Measurements from ENCODE around the gene ANKZF1.

DNA sequence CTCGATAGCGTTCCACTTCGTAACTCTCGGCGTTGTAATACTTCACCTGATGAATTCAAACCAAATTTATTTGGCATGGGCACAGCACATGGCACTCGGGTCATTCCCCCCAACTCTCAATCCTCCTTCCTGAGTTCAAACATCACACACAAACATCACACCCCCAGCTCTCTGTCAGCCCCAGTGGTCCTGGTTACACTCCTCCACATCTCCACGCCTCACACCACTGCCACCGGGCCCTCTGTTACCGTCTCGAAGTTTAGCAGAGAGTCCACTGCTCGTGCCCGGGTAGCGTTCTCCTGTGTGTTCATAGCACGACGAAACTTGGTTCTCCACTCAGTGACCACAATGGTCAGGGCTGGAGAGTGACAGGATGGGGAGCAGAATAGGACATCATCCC lies 15.5 kb upstream of the ANKZF1 start:
- TF ChIP-seq, protein P1, sequence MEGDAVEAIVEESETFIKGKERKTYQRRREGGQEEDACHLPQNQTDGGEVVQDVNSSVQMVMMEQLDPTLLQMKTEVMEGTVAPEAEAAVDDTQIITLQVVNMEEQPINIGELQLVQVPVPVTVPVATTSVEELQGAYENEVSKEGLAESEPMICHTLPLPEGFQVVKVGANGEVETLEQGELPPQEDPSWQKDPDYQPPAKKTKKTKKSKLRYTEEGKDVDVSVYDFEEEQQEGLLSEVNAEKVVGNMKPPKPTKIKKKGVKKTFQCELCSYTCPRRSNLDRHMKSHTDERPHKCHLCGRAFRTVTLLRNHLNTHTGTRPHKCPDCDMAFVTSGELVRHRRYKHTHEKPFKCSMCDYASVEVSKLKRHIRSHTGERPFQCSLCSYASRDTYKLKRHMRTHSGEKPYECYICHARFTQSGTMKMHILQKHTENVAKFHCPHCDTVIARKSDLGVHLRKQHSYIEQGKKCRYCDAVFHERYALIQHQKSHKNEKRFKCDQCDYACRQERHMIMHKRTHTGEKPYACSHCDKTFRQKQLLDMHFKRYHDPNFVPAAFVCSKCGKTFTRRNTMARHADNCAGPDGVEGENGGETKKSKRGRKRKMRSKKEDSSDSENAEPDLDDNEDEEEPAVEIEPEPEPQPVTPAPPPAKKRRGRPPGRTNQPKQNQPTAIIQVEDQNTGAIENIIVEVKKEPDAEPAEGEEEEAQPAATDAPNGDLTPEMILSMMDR (IDR thresholded peaks at IDR 0.05): no peak
- no peak for TF ChIP-seq POLR2AphosphoS5 (IDR thresholded peaks at IDR 0.05)
- no peak for TF ChIP-seq POLR2A (IDR thresholded peaks at IDR 0.05)

All from prostate gland (tissue), 2 donors.